Activated T-cell treated with anti-CD3 and anti-CD28 coated beads for 24 hours (primary cell): Measurements from ENCODE around the gene ZMAT5.

Source experiments
- DNase-seq: peaks from one replicate; pipeline ENCODE4 v3.0.0-alpha.2; 2020; ENCODE audit warnings: low read depth

The ZMAT5 gene

DNA sequence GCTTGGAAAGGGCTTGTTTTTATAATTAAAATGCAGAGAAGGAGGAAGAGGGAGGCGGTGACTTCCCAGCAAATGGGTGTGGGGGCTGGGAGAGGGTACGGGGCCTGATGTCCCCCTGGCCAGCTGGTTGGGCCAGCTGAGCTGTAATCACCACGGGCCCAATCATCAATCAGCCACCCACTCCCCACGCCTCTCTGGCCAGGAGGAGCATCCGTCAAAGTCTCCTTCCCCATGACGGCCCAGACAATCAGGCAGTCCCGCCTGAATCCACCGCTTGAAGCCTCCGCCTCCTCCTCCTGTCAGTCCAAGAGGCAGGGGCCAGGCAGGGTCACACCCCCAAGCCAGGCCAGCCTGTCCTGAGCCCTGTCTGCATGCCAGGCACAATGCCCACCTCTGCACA lies 60.3 kb downstream of the ZMAT5 start:
- no peak for DNase-seq

GRCh38 chr22:29705651-29706050 lies 61.2 kb downstream of the ZMAT5 start:
- no peak for DNase-seq

DNA sequence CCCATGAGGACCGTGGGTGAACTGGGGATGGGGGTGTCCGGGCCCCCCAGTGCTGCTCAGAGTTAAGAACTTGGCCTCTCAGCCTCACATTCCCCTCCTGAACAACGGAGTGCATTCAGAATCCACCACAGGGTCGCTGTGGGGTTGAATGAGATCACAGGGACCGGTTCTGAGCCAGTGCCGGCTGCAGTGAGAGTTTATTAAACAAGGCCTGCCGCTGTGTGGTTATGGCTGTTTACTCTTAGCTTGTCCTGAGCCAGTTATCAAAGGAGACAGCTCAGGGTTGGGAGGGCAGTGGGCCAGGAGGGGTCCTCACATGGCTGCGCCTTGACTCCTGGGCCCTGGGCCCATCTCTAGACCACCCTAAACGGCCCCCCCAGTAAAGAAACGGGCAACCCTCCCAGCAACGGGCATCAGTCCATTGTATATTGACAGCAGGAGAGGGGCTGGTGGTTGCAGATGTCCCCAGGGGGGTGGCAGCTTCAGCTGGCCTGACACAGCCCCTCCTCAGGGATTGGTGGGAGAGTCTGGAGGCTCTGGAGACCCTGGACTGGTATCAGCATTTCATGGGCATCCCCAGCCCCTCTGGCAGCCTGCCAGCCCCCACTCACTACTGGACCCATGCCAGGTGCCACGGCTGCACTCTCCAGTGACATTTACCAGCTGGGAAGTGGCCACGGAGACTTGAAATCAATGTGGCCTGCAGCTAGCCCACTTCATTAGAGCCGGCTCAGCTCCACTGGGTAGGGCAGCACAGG lies 62.1 kb downstream of the ZMAT5 start:
- DNase-seq, result no peak

GRCh38 chr22:29703569-29704195 lies 63.1 kb downstream of the ZMAT5 start:
- no peak for DNase-seq

DNA sequence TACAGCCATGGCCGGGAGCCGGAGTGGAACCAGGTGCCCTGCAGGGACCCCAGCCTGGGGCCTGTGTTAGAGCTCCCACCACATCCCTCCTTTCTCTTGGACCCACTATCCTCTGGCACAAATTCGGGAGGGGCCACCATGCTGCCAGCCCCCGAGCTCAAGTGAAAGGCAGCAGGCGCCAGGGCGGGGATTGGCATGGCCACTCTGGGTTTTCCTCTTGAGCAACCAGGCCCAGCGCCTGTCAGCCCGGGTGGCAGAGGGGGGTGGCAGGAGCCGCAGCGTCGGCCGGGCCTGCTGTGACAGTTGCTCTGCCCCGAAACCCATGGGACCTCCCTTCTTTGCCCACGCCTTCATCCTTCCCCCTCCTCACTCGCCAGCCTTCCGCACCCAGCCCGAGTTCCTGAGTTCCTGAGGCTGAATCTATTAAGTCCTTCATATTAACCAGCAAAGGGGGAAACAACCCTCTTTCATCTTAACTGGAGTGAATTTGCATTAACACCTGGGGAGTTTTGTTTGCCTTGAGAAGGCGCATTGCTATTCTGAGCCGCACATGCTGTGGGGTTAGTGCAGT lies 63.8 kb downstream of the ZMAT5 start:
- no peak for DNase-seq

GRCh38 chr22:29702000-29702930 lies 64.5 kb downstream of the ZMAT5 start:
- no peak for DNase-seq

GRCh38 chr22:29701155-29701999 lies 65.4 kb downstream of the ZMAT5 start:
- DNase-seq, result no peak

DNA sequence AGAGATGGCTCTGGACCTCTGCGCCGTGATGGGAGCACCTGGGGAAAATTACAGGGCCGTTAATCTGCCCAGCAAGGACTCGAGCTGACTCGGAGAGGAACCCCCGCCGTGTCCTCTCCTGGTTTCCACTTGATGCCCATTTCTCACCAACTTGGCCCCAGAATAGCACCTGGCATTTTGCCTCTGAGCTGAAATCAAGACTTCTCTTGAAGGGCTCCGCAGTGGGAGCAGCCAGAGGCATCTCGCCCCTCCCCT lies 66.0 kb downstream of the ZMAT5 start:
- no peak for DNase-seq

DNA sequence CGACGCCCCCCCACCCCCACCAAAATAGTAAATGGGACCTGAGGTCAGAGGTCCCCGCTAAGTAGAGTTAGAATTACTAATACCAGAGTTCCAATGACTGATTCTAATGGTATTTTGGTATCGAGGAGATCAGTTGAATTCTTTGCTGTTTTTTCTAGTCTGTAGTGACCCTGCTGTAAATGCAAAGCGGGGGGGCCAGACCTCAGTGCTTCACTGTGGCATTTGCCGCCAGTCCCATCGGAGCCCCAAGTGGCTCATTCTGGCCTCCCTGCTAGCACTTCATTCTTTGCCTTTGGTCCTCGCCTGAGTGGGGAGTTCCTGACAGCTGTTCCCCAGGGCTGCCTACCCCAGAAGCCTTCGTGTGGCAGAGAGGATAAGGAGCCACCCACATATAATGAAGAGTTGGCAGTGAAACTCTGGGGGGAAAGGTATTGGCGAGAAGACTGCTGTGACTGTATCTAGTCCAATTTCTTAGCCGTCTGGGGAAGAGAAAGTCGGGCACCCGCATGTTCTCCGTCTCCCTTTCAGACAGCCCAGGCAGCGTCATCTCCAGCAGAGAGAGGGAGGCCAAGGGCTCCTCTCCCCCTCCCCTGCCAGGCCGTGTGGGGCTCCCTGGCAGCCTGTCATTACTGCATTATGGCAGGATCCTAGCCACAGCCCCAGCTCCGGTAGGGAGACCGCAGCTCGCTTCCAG lies 66.5 kb downstream of the ZMAT5 start:
- no peak for DNase-seq

- DNase-seq, result no peak
Measured at GRCh38 chr22:29697853-29698598, 68.8 kb downstream of the ZMAT5 start.

GRCh38 chr22:29695129-29695926 lies 71.5 kb downstream of the ZMAT5 start:
- no peak for DNase-seq

- no peak for DNase-seq
Measured at GRCh38 chr22:29693671-29694070, 73.1 kb downstream of the ZMAT5 start.

DNA sequence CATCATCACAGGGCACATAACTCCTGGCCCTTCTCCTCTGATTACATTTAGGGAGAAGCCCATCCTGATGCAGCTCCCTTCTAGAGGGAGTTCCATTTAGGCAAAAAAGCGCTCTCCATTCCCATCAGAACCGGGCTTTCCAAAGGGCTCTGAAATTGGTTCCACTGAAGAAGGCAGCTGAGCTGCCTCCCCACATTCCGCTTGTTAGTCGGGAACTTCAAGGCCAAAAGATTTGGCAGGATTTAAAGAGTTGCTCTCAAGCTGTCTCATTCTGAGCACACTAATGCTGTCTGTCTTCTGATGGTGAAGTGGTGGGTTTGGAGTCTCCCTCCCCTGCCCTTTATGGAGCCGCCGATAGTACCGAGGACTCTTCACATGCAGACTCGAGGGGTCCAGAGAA lies 73.6 kb downstream of the ZMAT5 start:
- no peak for DNase-seq

GRCh38 chr22:29692327-29692640 lies 74.5 kb downstream of the ZMAT5 start:
- no peak for DNase-seq

GRCh38 chr22:29691636-29692326 lies 75.0 kb downstream of the ZMAT5 start:
- no peak for DNase-seq

DNA sequence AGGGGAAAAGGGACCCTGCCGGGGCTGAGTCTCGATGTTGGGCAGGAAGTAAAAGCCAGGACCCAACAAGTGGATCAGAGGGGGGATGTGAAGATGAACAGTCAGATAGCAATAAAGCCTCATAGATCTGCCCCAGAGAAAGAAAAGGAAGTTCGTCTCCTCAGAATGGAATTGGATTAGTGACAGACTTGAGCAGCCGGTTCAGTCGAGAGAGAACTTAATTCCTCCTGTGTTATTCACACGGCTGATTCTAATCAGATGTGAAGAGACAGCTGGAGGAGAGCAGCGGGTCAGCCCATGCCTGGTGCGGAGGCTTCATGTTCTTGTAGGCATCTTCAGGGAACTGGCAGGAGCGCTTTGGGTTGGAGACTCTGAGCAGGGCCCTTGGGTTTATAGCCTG lies 76.3 kb downstream of the ZMAT5 start:
- no peak for DNase-seq

GRCh38 chr22:29689880-29690213 lies 77.0 kb downstream of the ZMAT5 start:
- peak; percentile 41 for DNase-seq

DNA sequence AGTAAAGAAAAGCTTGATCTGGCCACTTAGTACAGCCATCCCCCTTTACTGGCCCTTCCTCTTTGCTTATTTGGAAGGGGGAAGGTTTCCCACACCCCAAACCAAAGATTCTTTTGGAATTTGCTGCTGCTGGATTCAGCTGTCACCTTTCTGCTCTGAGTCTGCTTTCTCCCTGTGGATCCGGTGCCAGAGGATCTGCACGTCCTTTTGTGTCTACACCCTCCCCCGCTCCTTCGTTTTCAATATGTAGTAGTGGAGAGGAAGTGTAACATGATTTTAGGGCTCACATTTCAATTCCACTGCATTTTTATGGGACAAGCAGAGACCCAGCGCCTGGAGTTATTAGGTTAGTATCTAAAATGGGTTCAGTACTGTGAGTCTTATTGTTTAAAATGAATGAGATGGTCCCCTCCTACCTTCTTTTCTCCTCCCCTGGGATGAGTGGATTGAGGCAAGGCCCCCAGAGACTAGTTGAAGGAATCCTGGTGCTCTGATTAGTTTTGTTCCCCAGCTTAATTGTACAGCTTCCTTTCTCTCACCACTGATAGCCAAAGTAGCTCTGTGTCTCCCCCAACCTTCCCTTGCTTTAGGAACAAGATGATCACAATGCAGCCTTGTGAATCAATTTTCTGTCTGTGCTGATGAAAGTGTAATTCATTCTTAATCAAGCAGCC lies 77.5 kb downstream of the ZMAT5 start:
- no peak for DNase-seq

DNA sequence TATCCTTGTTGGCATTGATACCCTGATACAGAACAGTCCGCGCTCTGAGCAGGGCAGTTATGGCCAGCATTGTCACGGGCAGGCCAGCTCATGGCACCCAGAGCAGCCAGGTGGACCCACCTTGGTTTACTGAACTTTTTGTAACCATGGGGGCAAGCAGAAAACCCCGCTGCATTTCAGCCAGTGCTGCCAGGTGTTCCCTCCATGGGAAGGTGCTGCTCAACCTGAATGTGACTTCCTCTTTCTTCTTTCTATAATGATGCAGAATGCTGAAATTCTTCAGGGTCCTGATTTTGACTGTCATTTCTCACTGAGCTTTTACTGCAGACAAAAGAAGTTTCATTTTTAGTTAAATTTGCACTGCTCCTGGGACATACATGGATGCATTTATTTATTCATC lies 82.6 kb downstream of the ZMAT5 start:
- DNase-seq, result no peak
